Tibial artery (tissue), 4 donors: ENCODE data around the gene SLC41A3.
A peak's percentile ranks its signal among the peaks of the same experiment; 100 is the strongest.

Experiments used
- DNase-seq, 2 donors: peaks; one replicate each; pipeline ENCODE4 v3.0.0-alpha.2; 2019
- H3K27ac ChIP-seq, 2 donors: fragments of 200-600 bp; sonication (generic) in 1 of 2; 1 replicate in 1 of 2; 2 replicates in 1 of 2; pipeline ENCODE4 v1.5.1; 2018 to 2019; ENCODE audit warnings: mild to moderate bottlenecking in 1 of 2
- H3K27me3 ChIP-seq, 2 donors: fragments of 200-600 bp; sonication (generic) in 1 of 2; one replicate each; pipeline versions ENCODE4 v1.5.1 to v1.6.0; 2016 to 2019
- H3K36me3 ChIP-seq, 3 donors: fragments of 200-600 bp; sonication (generic) in 2 of 3; one replicate each; pipeline ENCODE4 v1.5.1; 2016 to 2019; ENCODE audit warnings: mild to moderate bottlenecking in 2 of 3
- H3K4me1 ChIP-seq, 4 donors: fragments of 200-600 bp; sonication (generic) in 2 of 4; 1 replicate in 3 of 4; 2 replicates in 1 of 4; pipeline ENCODE4 v1.5.1; 2016 to 2019
- H3K4me3 ChIP-seq, 2 donors: fragments of 200-600 bp; sonication (generic) in 1 of 2; 1 replicate in 1 of 2; 2 replicates in 1 of 2; pipeline ENCODE4 v1.5.1; 2018 to 2019; ENCODE audit warnings: mild to moderate bottlenecking in 2 of 2
- H3K9me3 ChIP-seq, 3 donors: fragments of 200-600 bp; sonication (generic) in 1 of 3; one replicate each; pipeline ENCODE4 v1.5.1; 2016 to 2019
- CTCF ChIP-seq, 2 experiments: fragments of 200-600 bp in 1 of 2; fragments of 450-650 bp in 1 of 2; IDR thresholded peaks; one replicate each; pipeline ENCODE4 v1.5.1; 2017 to 2019; ENCODE audit warnings: antibody characterized with exemption in 2 of 2, mild to moderate bottlenecking in 1 of 2, moderate library complexity in 1 of 2
- intact Hi-C: fragments of 100-400 bp; cut with DNase I; formaldehyde crosslinking; loops from one replicate; pipeline ENCODE4 v1.15.0; 2023; ENCODE audit warnings: low total_unique reads

SLC41A3 gene

GRCh38 chr3:126083138-126083445 is 832 bp downstream of the SLC41A3 start:
- TF ChIP-seq CTCF (IDR thresholded peaks at IDR 0.05), result no peak
- Histone ChIP-seq H3K4me1 (peaks cover 0 to 24% (median 19%) of the 10 kb centered on the region in 4 donors), H3K36me3 (peaks cover 0 to 7% (median 0%) of the 10 kb centered on the region in 3 donors), H3K9me3 (no peaks in the 10 kb centered on the region), H3K27ac (peak overlapping the region; percentile 92 to 94), H3K4me3 (peak overlapping the region; percentile 79 to 87), H3K27me3 (no peaks in the 10 kb centered on the region)
- intact Hi-C loops, result loop anchor here (5.0 kb wide), 1 partner anchor 394 kb away; the partner anchor contains the start of gene ZXDC
- DNase-seq, result no peak

GRCh38 chr3:126082362-126083137 is 1.4 kb downstream of the SLC41A3 start:
- Histone ChIP-seq H3K36me3 (peaks cover 0 to 13% (median 0%) of the 10 kb centered on the region in 3 donors), H3K27me3 (no peaks in the 10 kb centered on the region), H3K4me1 (peaks cover 0 to 24% (median 19%) of the 10 kb centered on the region in 4 donors), H3K9me3 (no peaks in the 10 kb centered on the region), H3K27ac (peak overlapping the region; percentile 92 to 94), H3K4me3 (peak overlapping the region; percentile 79 to 87)
- intact Hi-C loops, result loop anchor here (5.0 kb wide), 1 partner anchor 395 kb away; the partner anchor contains the start of gene ZXDC
- DNase-seq, result no peak
- no peak for TF ChIP-seq CTCF (IDR thresholded peaks at IDR 0.05)

GRCh38 chr3:126081618-126082361 is 2.1 kb downstream of the SLC41A3 start:
- intact Hi-C loops, result loop anchor here (5.0 kb wide), 1 partner anchor 396 kb away; the partner anchor contains the start of gene ZXDC
- Histone ChIP-seq H3K4me1 (peaks cover 0 to 24% (median 19%) of the 10 kb centered on the region in 4 donors), H3K4me3 (no peak overlapping the region), H3K27me3 (no peaks in the 10 kb centered on the region), H3K36me3 (peaks cover 0 to 14% (median 0%) of the 10 kb centered on the region in 3 donors), H3K9me3 (no peaks in the 10 kb centered on the region), H3K27ac (peak overlapping the region; percentile 92 to 94)
- peak in 1 of 2 experiments; percentile 30 for TF ChIP-seq CTCF (IDR thresholded peaks at IDR 0.05)
- no peak for DNase-seq

- intact Hi-C loops, result loop anchor here (5.0 kb wide), 1 partner anchor 396 kb away; the partner anchor contains the start of gene ZXDC
- H3K27me3 ChIP-seq, result no peaks in the 10 kb centered on the region
- no peak overlapping the region for H3K27ac ChIP-seq
- H3K4me1 ChIP-seq, result peaks cover 0 to 24% (median 19%) of the 10 kb centered on the region in 4 donors
- no peaks in the 10 kb centered on the region for H3K9me3 ChIP-seq
- DNase-seq, result no peak
- no peak overlapping the region for H3K4me3 ChIP-seq
- no peak for TF ChIP-seq CTCF (IDR thresholded peaks at IDR 0.05)
- H3K36me3 ChIP-seq, result peaks cover 0 to 14% (median 0%) of the 10 kb centered on the region in 3 donors
Measured at GRCh38 chr3:126080970-126081369, 3.0 kb downstream of the SLC41A3 start.

- H3K36me3 ChIP-seq, result peaks cover 0 to 14% (median 6%) of the 10 kb centered on the region in 3 donors
- peaks cover 0 to 4% (median 0%) of the 10 kb centered on the region in 3 donors for H3K9me3 ChIP-seq
- DNase-seq, result no peak
- H3K27me3 ChIP-seq, result no peaks in the 10 kb centered on the region
- intact Hi-C loops, result no loop called here
- TF ChIP-seq CTCF (IDR thresholded peaks at IDR 0.05), result no peak
- no peak overlapping the region for H3K4me3 ChIP-seq
- H3K4me1 ChIP-seq, result peaks cover 0 to 18% (median 16%) of the 10 kb centered on the region in 4 donors
- H3K27ac ChIP-seq, result no peak overlapping the region
Measured at GRCh38 chr3:126078866-126079265, 5.1 kb downstream of the SLC41A3 start.
